Measurements from ENCODE around the gene AHR.

Gene AHR

GRCh38 chr7:17311194-17311593, 12.7 kb downstream of the AHR start:
- H3K27ac ChIP-seq (ENCODE audit: low read depth, low read length), result no peak overlapping the region
- H3K36me3 ChIP-seq (ENCODE audit: control insufficient read depth, low read length), result peaks cover 20% of the 10 kb centered on the region
- H3F3A ChIP-seq (ENCODE audit: control insufficient read depth, insufficient read depth), result no peaks in the 10 kb centered on the region
- no peak overlapping the region for H3K4me2 ChIP-seq (ENCODE audit: low read length)
- H3K27me3 ChIP-seq (ENCODE audit: control insufficient read depth, low read length), result no peaks in the 10 kb centered on the region
- no peak for TF ChIP-seq EZH2phosphoT487 (IDR thresholded peaks at IDR 0.05; ENCODE audit: borderline replicate concordance, low read length)
- TF ChIP-seq, protein P1, sequence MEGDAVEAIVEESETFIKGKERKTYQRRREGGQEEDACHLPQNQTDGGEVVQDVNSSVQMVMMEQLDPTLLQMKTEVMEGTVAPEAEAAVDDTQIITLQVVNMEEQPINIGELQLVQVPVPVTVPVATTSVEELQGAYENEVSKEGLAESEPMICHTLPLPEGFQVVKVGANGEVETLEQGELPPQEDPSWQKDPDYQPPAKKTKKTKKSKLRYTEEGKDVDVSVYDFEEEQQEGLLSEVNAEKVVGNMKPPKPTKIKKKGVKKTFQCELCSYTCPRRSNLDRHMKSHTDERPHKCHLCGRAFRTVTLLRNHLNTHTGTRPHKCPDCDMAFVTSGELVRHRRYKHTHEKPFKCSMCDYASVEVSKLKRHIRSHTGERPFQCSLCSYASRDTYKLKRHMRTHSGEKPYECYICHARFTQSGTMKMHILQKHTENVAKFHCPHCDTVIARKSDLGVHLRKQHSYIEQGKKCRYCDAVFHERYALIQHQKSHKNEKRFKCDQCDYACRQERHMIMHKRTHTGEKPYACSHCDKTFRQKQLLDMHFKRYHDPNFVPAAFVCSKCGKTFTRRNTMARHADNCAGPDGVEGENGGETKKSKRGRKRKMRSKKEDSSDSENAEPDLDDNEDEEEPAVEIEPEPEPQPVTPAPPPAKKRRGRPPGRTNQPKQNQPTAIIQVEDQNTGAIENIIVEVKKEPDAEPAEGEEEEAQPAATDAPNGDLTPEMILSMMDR (IDR thresholded peaks at IDR 0.05; ENCODE audit: low read depth, low read length, poor library complexity, severe bottlenecking), result no peak
- H3K4me1 ChIP-seq (ENCODE audit: control insufficient read depth, low read length), result peaks cover 24% of the 10 kb centered on the region
- H3K9me3 ChIP-seq (ENCODE audit: control insufficient read depth, insufficient read depth, low read length), result no peaks in the 10 kb centered on the region
- no peaks in the 10 kb centered on the region for H3K9me2 ChIP-seq (replicated peaks; ENCODE audit: control insufficient read depth, low read length)
- 0 out of 2 replicates have a peak, but pooled peaks cover 6% of the 10 kb centered on the region for H4K20me1 ChIP-seq (ENCODE audit: control insufficient read depth, insufficient read depth, low read depth, low read length)
- H3K4me3 ChIP-seq (ENCODE audit: low read length), result no peak overlapping the region
- peaks cover 38% of the 10 kb centered on the region for H3K79me2 ChIP-seq (ENCODE audit: control insufficient read depth, low read length)

GRCh38 chr7:17311952-17312351, 13.5 kb downstream of the AHR start:
- TF ChIP-seq EZH2phosphoT487 (IDR thresholded peaks at IDR 0.05; ENCODE audit: borderline replicate concordance, low read length), result no peak
- TF ChIP-seq, protein P1 (IDR thresholded peaks at IDR 0.05; ENCODE audit: low read depth, low read length, poor library complexity, severe bottlenecking), result no peak

GRCh38 chr7:17312641-17313040, 14.2 kb downstream of the AHR start:
- Histone ChIP-seq H3F3A (ENCODE audit: control insufficient read depth, insufficient read depth) (no peaks in the 10 kb centered on the region), H3K36me3 (ENCODE audit: control insufficient read depth, low read length) (peaks cover 20% of the 10 kb centered on the region), H3K4me3 (ENCODE audit: low read length) (no peak overlapping the region), H3K79me2 (ENCODE audit: control insufficient read depth, low read length) (peaks cover 23% of the 10 kb centered on the region), H4K20me1 (ENCODE audit: control insufficient read depth, insufficient read depth, low read depth, low read length) (0 out of 2 replicates have a peak, but pooled peaks cover 6% of the 10 kb centered on the region), H3K4me2 (ENCODE audit: low read length) (no peak overlapping the region), H3K27me3 (ENCODE audit: control insufficient read depth, low read length) (no peaks in the 10 kb centered on the region), H3K4me1 (ENCODE audit: control insufficient read depth, low read length) (peaks cover 10% of the 10 kb centered on the region), H3K9me3 (ENCODE audit: control insufficient read depth, insufficient read depth, low read length) (no peaks in the 10 kb centered on the region), H3K27ac (ENCODE audit: low read depth, low read length) (no peak overlapping the region), H3K9me2 (replicated peaks; ENCODE audit: control insufficient read depth, low read length) (no peaks in the 10 kb centered on the region)
- TF ChIP-seq, protein P1 (IDR thresholded peaks at IDR 0.05; ENCODE audit: low read depth, low read length, poor library complexity, severe bottlenecking), result no peak

More at GRCh38 chr7:17311952-17312351, 13.5 kb downstream of the AHR start:
- H3K79me2 ChIP-seq (ENCODE audit: control insufficient read depth, low read length), result peaks cover 30% of the 10 kb centered on the region
- no peak overlapping the region for H3K4me2 ChIP-seq (ENCODE audit: low read length)
- H3K27me3 ChIP-seq (ENCODE audit: control insufficient read depth, low read length), result no peaks in the 10 kb centered on the region
- H3K4me3 ChIP-seq (ENCODE audit: low read length), result no peak overlapping the region
- no peaks in the 10 kb centered on the region for H3F3A ChIP-seq (ENCODE audit: control insufficient read depth, insufficient read depth)
- no peaks in the 10 kb centered on the region for H3K9me3 ChIP-seq (ENCODE audit: control insufficient read depth, insufficient read depth, low read length)
- H3K4me1 ChIP-seq (ENCODE audit: control insufficient read depth, low read length), result peaks cover 17% of the 10 kb centered on the region
- peaks cover 20% of the 10 kb centered on the region for H3K36me3 ChIP-seq (ENCODE audit: control insufficient read depth, low read length)
- H3K27ac ChIP-seq (ENCODE audit: low read depth, low read length), result no peak overlapping the region
- 0 out of 2 replicates have a peak, but pooled peaks cover 6% of the 10 kb centered on the region for H4K20me1 ChIP-seq (ENCODE audit: control insufficient read depth, insufficient read depth, low read depth, low read length)
- H3K9me2 ChIP-seq (replicated peaks; ENCODE audit: control insufficient read depth, low read length), result no peaks in the 10 kb centered on the region
